Stomach (tissue), 4 donors: ENCODE data around the gene RASSF3.

Experiments used
- EP300 ChIP-seq: sonication (generic); formaldehyde crosslinking; IDR thresholded peaks from one replicate; pipeline ENCODE4 v1.6.1; 2017; ENCODE audit warnings: antibody characterized with exemption
- POLR2AphosphoS5 ChIP-seq, 3 donors: sonication (generic); formaldehyde crosslinking; IDR thresholded peaks; one replicate each; pipeline ENCODE4 v1.6.1; 2016; ENCODE audit warnings: antibody characterized with exemption in 3 of 3
- TF ChIP-seq, protein P1 (sequence below), 7 experiments: fragments of 450-650 bp in 4 of 7; fragments of 200-600 bp in 3 of 7; sonication (generic) in 3 of 7; IDR thresholded peaks; one replicate each; pipeline ENCODE4 v1.5.1; 2016 to 2019; ENCODE audit warnings: antibody characterized with exemption in 7 of 7, control low read depth in 2 of 7, mild to moderate bottlenecking in 1 of 7

DNA sequence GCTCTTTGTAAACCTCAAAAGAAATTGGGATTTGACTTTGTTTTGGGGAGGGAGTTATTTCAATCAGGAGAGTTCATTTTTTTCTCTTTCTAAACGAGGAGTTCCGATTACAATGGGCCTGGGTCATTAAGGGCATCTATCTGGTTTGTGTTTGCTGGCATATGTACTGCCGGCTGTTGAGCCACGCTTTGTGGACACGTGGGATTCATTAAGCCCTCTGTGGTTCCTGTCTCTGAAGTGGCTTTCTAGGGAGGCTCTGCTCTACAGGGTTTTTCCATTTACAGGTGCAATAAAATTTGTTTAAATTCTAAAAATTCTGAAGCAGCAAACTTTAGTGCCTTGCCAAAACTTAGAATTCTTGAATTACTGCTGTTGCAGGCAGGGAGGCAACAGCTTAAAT lies 91.0 kb downstream of the RASSF3 start:
- TF ChIP-seq, protein P1, sequence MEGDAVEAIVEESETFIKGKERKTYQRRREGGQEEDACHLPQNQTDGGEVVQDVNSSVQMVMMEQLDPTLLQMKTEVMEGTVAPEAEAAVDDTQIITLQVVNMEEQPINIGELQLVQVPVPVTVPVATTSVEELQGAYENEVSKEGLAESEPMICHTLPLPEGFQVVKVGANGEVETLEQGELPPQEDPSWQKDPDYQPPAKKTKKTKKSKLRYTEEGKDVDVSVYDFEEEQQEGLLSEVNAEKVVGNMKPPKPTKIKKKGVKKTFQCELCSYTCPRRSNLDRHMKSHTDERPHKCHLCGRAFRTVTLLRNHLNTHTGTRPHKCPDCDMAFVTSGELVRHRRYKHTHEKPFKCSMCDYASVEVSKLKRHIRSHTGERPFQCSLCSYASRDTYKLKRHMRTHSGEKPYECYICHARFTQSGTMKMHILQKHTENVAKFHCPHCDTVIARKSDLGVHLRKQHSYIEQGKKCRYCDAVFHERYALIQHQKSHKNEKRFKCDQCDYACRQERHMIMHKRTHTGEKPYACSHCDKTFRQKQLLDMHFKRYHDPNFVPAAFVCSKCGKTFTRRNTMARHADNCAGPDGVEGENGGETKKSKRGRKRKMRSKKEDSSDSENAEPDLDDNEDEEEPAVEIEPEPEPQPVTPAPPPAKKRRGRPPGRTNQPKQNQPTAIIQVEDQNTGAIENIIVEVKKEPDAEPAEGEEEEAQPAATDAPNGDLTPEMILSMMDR (IDR thresholded peaks at IDR 0.05), result no peak
- TF ChIP-seq POLR2AphosphoS5 (IDR thresholded peaks at IDR 0.05) (no peak), EP300 (no peak)
